GM12878 (cell line): ENCODE measurements around the gene KLHL25. TPM values are rescaled to one million over a fixed set of nuclear protein-coding genes. Genes with fewer than 3 reads are reported as not detected.

Source experiments
- BACH1 ChIP-seq: fragments of 450-650 bp; IDR thresholded peaks from 2 replicates; pipeline ENCODE4 v1.6.1; 2017; ENCODE audit warnings: mild to moderate bottlenecking, borderline replicate concordance
- CREB1 ChIP-seq: IDR thresholded peaks from 2 replicates; pipeline ENCODE4 v1.6.1; 2012; ENCODE audit warnings: low read depth, mild to moderate bottlenecking, inconsistent platforms
- EGR1 ChIP-seq, 2 experiments: IDR thresholded peaks; 1 replicate in 1 of 2; 2 replicates in 1 of 2; pipeline ENCODE4 v1.6.1; 2011 to 2012; ENCODE audit warnings: low read depth in 2 of 2, low read length in 2 of 2, borderline replicate concordance in 1 of 2, mild to moderate bottlenecking in 1 of 2, moderate library complexity in 1 of 2
- EZH2 ChIP-seq: IDR thresholded peaks from 2 replicates; pipeline ENCODE4 v1.6.1; 2012; ENCODE audit warnings: low read depth, mild to moderate bottlenecking, control low read depth, inconsistent platforms, low read length, borderline replicate concordance; ENCODE audit not compliant: control insufficient read depth
- FOXM1 ChIP-seq: IDR thresholded peaks from 2 replicates; pipeline ENCODE4 v1.6.1; 2012; ENCODE audit warnings: low read depth, mild to moderate bottlenecking, inconsistent platforms, low read length, moderate library complexity
- HDAC2 ChIP-seq: fragments of 200-600 bp; sonication (generic); IDR thresholded peaks from 2 replicates; pipeline ENCODE4 v1.6.1; 2017
- IKZF1 ChIP-seq: fragments of 450-650 bp; conservative IDR thresholded peaks from 2 replicates; pipeline ENCODE4 v1.6.1; 2017; ENCODE audit warnings: antibody characterized with exemption, mild to moderate bottlenecking
- LARP7 ChIP-seq: fragments of 450-650 bp; IDR thresholded peaks from 2 replicates; pipeline ENCODE4 v1.6.1; 2017; ENCODE audit warnings: mild to moderate bottlenecking
- MYB ChIP-seq: fragments of 150-350 bp; IDR thresholded peaks from 2 replicates; pipeline ENCODE4 v1.6.1; 2014; ENCODE audit warnings: mild to moderate bottlenecking, low read depth, low read length, borderline replicate concordance
- SMAD1 ChIP-seq: fragments of 450-650 bp; IDR thresholded peaks from 2 replicates; pipeline ENCODE4 v1.6.1; 2018; ENCODE audit warnings: mild to moderate bottlenecking, low read depth; ENCODE audit not compliant: partially characterized antibody
- SP1 ChIP-seq: IDR thresholded peaks from one replicate; pipeline ENCODE4 v1.6.1; 2011; ENCODE audit warnings: low read depth, low read length
- SPI1 ChIP-seq: IDR thresholded peaks from 2 replicates; pipeline ENCODE4 v1.6.1; 2011; ENCODE audit warnings: low read depth, mild to moderate bottlenecking, low read length, moderate library complexity, borderline replicate concordance; ENCODE audit not compliant: insufficient read depth
- STAT3 ChIP-seq: IDR thresholded peaks from 2 replicates; pipeline ENCODE4 v1.6.1; 2011; ENCODE audit warnings: low read depth, low read length, improper control_type of control experiment
- TBL1XR1 ChIP-seq: IDR thresholded peaks from 2 replicates; pipeline ENCODE4 v1.6.1; 2012; ENCODE audit warnings: low read depth, low read length, improper control_type of control experiment
- WRNIP1 ChIP-seq: IDR thresholded peaks from 2 replicates; pipeline ENCODE4 v1.6.1; 2011; ENCODE audit warnings: low read depth, low read length, improper control_type of control experiment, borderline replicate concordance
- polyA plus RNA-seq, 11 experiments: library from polyadenylated mRNA; depleted of rRNA in 4 of 11; unstranded in 6 of 11; stranded (reverse) in 5 of 11; fragments of >200 nt; fragmentation: Nextera tagmentation in 4 of 11; fragmentation: Illumina TruSeq in 1 of 11; extraction: Ambion mirVana in 4 of 11; extraction: Trizol in 1 of 11; gene quantifications; 1 replicate in 1 of 11; 2 replicates in 10 of 11; pipeline versions ENCODE4 v1.2.1 to v1.2.3, GENCODE V29; 2011 to 2016; ENCODE audit warnings: inconsistent platforms in 2 of 11, missing spikeins in 2 of 11, low read depth in 1 of 11
- total RNA-seq, 4 experiments: library from RNA; depleted of rRNA in 3 of 4; stranded (reverse); fragments of >200 nt in 3 of 4; fragmentation: Illumina TruSeq in 1 of 4; extraction: Trizol in 1 of 4; gene quantifications; 2 replicates each; pipeline versions ENCODE4 v1.2.1 to v1.2.3, GENCODE V29; 2013 to 2021
- TF ChIP-seq, protein P1 (sequence below): fragments of 450-650 bp; IDR thresholded peaks from 2 replicates; pipeline ENCODE4 v1.6.1; 2017; ENCODE audit warnings: mild to moderate bottlenecking, moderate library complexity
- TF ChIP-seq, protein P2 (sequence below), 3 experiments: IDR thresholded peaks in 2 of 3; conservative IDR thresholded peaks in 1 of 3; 2 replicates each; pipeline ENCODE4 v1.5.1; 2011; ENCODE audit warnings: low read depth in 3 of 3, low read length in 3 of 3, mild to moderate bottlenecking in 3 of 3, control low read depth in 2 of 3, moderate library complexity in 2 of 3, inconsistent platforms in 1 of 3, mixed read lengths in 1 of 3; ENCODE audit not compliant: control insufficient read depth in 2 of 3, insufficient read depth in 1 of 3; ENCODE audit errors: extremely low read depth in 1 of 3
- TF ChIP-seq, protein P3 (sequence below): IDR thresholded peaks from 2 replicates; pipeline ENCODE4 v1.6.1; 2012; ENCODE audit warnings: low read depth, low read length, improper control_type of control experiment

The KLHL25 gene
- total and polyA plus RNA-seq, 10 of the 15 experiments (the other 5 are each of a cell fraction or from before 2014, with no cell fraction given) = 0.04 to 3.0 (median 2.1) TPM; not detected in 1

DNA sequence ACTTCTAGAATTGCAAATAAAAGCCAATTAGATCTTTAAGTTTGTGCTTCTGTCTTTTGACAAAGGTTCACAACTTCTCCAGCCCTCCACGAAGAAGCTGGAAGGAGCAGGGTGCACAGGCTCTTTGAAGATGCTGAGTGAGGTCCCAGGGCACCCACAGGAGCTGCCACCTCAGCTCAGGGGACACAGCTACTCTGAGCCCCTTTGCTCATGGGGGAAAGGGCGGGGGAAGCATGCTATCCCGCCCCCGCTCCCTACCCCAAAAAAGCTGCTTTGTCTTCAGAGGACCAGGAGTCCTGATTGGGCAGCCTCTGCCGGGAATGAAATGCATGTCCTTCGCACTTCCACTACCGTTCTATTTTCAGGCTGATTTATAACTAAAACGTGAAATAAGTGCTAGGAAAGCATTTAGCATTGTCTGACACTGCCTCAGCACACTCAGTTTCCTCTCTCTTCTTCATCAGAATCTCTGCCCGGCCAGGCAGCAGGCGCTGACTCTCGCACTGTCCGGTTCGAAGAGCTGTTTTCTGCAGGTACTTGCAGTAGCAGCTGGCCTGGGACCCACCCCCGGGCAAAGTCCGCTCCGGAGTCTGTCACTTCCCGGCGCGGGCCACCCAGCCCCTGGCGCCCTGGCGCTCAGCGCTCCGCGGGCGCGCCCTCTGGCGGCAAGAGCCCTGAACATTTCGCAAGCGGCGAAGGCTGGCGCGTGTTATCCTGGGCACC, 45.5 kb upstream of the KLHL25 start (continued):
- TF ChIP-seq, protein P1, sequence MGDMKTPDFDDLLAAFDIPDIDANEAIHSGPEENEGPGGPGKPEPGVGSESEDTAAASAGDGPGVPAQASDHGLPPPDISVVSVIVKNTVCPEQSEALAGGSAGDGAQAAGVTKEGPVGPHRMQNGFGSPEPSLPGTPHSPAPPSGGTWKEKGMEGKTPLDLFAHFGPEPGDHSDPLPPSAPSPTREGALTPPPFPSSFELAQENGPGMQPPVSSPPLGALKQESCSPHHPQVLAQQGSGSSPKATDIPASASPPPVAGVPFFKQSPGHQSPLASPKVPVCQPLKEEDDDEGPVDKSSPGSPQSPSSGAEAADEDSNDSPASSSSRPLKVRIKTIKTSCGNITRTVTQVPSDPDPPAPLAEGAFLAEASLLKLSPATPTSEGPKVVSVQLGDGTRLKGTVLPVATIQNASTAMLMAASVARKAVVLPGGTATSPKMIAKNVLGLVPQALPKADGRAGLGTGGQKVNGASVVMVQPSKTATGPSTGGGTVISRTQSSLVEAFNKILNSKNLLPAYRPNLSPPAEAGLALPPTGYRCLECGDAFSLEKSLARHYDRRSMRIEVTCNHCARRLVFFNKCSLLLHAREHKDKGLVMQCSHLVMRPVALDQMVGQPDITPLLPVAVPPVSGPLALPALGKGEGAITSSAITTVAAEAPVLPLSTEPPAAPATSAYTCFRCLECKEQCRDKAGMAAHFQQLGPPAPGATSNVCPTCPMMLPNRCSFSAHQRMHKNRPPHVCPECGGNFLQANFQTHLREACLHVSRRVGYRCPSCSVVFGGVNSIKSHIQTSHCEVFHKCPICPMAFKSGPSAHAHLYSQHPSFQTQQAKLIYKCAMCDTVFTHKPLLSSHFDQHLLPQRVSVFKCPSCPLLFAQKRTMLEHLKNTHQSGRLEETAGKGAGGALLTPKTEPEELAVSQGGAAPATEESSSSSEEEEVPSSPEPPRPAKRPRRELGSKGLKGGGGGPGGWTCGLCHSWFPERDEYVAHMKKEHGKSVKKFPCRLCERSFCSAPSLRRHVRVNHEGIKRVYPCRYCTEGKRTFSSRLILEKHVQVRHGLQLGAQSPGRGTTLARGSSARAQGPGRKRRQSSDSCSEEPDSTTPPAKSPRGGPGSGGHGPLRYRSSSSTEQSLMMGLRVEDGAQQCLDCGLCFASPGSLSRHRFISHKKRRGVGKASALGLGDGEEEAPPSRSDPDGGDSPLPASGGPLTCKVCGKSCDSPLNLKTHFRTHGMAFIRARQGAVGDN = no peak
- TF ChIP-seq BACH1 = 0 out of 2 replicates have a peak, but pooled peaks have one; percentile 31
- peak; percentile 44; the same call in 1 of the 2 replicates for TF ChIP-seq IKZF1
- TF ChIP-seq, protein P2, sequence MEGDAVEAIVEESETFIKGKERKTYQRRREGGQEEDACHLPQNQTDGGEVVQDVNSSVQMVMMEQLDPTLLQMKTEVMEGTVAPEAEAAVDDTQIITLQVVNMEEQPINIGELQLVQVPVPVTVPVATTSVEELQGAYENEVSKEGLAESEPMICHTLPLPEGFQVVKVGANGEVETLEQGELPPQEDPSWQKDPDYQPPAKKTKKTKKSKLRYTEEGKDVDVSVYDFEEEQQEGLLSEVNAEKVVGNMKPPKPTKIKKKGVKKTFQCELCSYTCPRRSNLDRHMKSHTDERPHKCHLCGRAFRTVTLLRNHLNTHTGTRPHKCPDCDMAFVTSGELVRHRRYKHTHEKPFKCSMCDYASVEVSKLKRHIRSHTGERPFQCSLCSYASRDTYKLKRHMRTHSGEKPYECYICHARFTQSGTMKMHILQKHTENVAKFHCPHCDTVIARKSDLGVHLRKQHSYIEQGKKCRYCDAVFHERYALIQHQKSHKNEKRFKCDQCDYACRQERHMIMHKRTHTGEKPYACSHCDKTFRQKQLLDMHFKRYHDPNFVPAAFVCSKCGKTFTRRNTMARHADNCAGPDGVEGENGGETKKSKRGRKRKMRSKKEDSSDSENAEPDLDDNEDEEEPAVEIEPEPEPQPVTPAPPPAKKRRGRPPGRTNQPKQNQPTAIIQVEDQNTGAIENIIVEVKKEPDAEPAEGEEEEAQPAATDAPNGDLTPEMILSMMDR (IDR thresholded peaks at IDR 0.05 in 2 of 3, conservative IDR thresholded peaks at IDR 0.05 in 1 of 3; ENCODE audit: control insufficient read depth in 2 of 3, extremely low read depth in 1 of 3, insufficient read depth in 1 of 3, low read depth in 3 of 3, low read length in 3 of 3) = peak; percentile 84 to 94 (median 86)
- no peak for TF ChIP-seq HDAC2
- no peak for TF ChIP-seq WRNIP1
- TF ChIP-seq SP1 = no peak
- TF ChIP-seq EGR1 (IDR thresholded peaks at IDR 0.05; ENCODE audit: borderline replicate concordance in 1 of 2, low read depth in 2 of 2, low read length in 2 of 2) = no peak
- no peak for TF ChIP-seq CREB1
- no peak for TF ChIP-seq STAT3
- no peak for TF ChIP-seq SPI1
- no peak for TF ChIP-seq FOXM1
- TF ChIP-seq, protein P3, sequence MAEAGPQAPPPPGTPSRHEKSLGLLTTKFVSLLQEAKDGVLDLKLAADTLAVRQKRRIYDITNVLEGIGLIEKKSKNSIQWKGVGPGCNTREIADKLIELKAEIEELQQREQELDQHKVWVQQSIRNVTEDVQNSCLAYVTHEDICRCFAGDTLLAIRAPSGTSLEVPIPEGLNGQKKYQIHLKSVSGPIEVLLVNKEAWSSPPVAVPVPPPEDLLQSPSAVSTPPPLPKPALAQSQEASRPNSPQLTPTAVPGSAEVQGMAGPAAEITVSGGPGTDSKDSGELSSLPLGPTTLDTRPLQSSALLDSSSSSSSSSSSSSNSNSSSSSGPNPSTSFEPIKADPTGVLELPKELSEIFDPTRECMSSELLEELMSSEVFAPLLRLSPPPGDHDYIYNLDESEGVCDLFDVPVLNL = no peak
- TF ChIP-seq TBL1XR1 = no peak
- TF ChIP-seq MYB = no peak
- TF ChIP-seq SMAD1 = no peak
- 0 out of 2 replicates have a peak, but pooled peaks have one; percentile 22 for TF ChIP-seq LARP7
- TF ChIP-seq EZH2 = no peak
